ENCODE results near the gene RAB30.
"Not testable (repeated sequence)": the region's sequence is repeated elsewhere in the genome, so short reads cannot be mapped to it uniquely, and the experiment has no call there.

The RAB30 gene

GRCh38 chr11:83035070-83035854, 36.4 kb downstream of the RAB30 start:
- no peak for DNase-seq

GRCh38 chr11:83034673-83035014, 37.1 kb downstream of the RAB30 start:
- no peak for DNase-seq

- DNase-seq = peak; percentile 82
These were observed 37.6 kb downstream of the RAB30 start for GRCh38 chr11:83033972-83034672.

GRCh38 chr11:83033371-83033770, 38.3 kb downstream of the RAB30 start:
- peak; percentile 53 for DNase-seq

GRCh38 chr11:83031127-83031526, 40.6 kb downstream of the RAB30 start:
- no peak for DNase-seq

GRCh38 chr11:83027794-83028193, 43.9 kb downstream of the RAB30 start:
- no peak for DNase-seq

GRCh38 chr11:83027289-83027688, 44.4 kb downstream of the RAB30 start:
- no peak for DNase-seq

GRCh38 chr11:83026229-83026628, 45.5 kb downstream of the RAB30 start:
- DNase-seq = no peak

- DNase-seq = no peak
These were observed 46.4 kb downstream of the RAB30 start for GRCh38 chr11:83025267-83025704.

GRCh38 chr11:83024270-83024854, 47.3 kb downstream of the RAB30 start:
- DNase-seq = no peak

- no peak for DNase-seq
These were observed 48.3 kb downstream of the RAB30 start for GRCh38 chr11:83023410-83023809.

GRCh38 chr11:83021780-83022125, 49.9 kb downstream of the RAB30 start:
- DNase-seq = no peak

GRCh38 chr11:83020942-83021779, 50.5 kb downstream of the RAB30 start:
- no peak for DNase-seq

GRCh38 chr11:83019888-83020579, 51.7 kb downstream of the RAB30 start:
- no peak for DNase-seq

GRCh38 chr11:83014951-83015350, 56.7 kb downstream of the RAB30 start:
- no peak for DNase-seq

- no peak for DNase-seq
These were observed 59.3 kb downstream of the RAB30 start for GRCh38 chr11:83012168-83013067.

GRCh38 chr11:83011333-83012167, 60.1 kb downstream of the RAB30 start:
- no peak for DNase-seq

GRCh38 chr11:83009999-83010398, 61.7 kb downstream of the RAB30 start:
- no peak for DNase-seq

GRCh38 chr11:83009136-83009535, 62.6 kb downstream of the RAB30 start:
- not testable (repeated sequence) for DNase-seq

- no peak for DNase-seq
These were observed 63.1 kb downstream of the RAB30 start for GRCh38 chr11:83008581-83008923.
